Kidney epithelial cell (primary cell): ENCODE measurements around the gene IL17REL. TPM values are rescaled to one million over a fixed set of nuclear protein-coding genes. Genes with fewer than 3 reads are reported as not detected.
A peak's percentile ranks its signal among the peaks of the same experiment; 100 is the strongest.

Experiments
- DNase-seq: peaks from one replicate; pipeline ENCODE4 v3.0.0-alpha.2; 2010; ENCODE audit warnings: low read depth
- H3K27me3 ChIP-seq: 2 replicates; pipeline ENCODE4 v1.6.0; 2011; ENCODE audit warnings: low read length; ENCODE audit not compliant: control insufficient read depth, insufficient read depth
- H3K36me3 ChIP-seq: 2 replicates; pipeline ENCODE4 v1.5.1; 2011; ENCODE audit warnings: low read length; ENCODE audit not compliant: control insufficient read depth, insufficient read depth
- H3K4me3 ChIP-seq: 2 replicates; pipeline ENCODE4 v1.5.1; 2011; ENCODE audit warnings: low read depth, mild to moderate bottlenecking, control low read depth, low read length
- total RNA-seq: library from RNA; depleted of rRNA; stranded (reverse); fragments of >200 nt; gene quantifications from 2 replicates; pipeline ENCODE4 v1.2.3, GENCODE V29; 2015
- TF ChIP-seq, protein P1 (sequence below): IDR thresholded peaks from 2 replicates; pipeline ENCODE4 v1.5.1; 2011; ENCODE audit warnings: mild to moderate bottlenecking, moderate library complexity, low read length, control low read depth, inconsistent platforms; ENCODE audit not compliant: insufficient read depth, poor library complexity, severe bottlenecking

The IL17REL gene
- total RNA-seq, 1 donor from 2014 or later, result not detected

DNA sequence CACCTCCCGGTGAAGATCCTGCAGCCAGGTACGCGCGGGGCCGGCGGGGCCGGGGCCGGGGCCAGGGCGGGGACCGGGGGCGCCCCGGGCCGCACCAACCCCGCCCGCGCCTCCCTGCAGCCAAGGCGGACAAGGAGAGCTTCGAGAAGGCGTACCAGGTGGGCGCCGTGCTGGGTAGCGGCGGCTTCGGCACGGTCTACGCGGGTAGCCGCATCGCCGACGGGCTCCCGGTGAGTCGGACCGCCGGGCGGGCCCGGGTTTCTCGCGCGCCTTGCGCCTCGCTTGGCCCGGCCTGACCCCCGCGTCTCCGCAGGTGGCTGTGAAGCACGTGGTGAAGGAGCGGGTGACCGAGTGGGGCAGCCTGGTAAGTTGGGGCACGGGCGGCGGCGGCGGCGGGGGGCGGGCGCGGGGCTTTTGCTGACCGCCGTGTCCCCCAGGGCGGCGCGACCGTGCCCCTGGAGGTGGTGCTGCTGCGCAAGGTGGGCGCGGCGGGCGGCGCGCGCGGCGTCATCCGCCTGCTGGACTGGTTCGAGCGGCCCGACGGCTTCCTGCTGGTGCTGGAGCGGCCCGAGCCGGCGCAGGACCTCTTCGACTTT lies 51.5 kb downstream of the IL17REL start:
- no peak for DNase-seq
- TF ChIP-seq, protein P1, sequence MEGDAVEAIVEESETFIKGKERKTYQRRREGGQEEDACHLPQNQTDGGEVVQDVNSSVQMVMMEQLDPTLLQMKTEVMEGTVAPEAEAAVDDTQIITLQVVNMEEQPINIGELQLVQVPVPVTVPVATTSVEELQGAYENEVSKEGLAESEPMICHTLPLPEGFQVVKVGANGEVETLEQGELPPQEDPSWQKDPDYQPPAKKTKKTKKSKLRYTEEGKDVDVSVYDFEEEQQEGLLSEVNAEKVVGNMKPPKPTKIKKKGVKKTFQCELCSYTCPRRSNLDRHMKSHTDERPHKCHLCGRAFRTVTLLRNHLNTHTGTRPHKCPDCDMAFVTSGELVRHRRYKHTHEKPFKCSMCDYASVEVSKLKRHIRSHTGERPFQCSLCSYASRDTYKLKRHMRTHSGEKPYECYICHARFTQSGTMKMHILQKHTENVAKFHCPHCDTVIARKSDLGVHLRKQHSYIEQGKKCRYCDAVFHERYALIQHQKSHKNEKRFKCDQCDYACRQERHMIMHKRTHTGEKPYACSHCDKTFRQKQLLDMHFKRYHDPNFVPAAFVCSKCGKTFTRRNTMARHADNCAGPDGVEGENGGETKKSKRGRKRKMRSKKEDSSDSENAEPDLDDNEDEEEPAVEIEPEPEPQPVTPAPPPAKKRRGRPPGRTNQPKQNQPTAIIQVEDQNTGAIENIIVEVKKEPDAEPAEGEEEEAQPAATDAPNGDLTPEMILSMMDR, result no peak
- Histone ChIP-seq H3K36me3 (peaks cover 6% of the 10 kb centered on the region), H3K4me3 (peak overlapping the region; percentile 80), H3K27me3 (no peaks in the 10 kb centered on the region)

DNA sequence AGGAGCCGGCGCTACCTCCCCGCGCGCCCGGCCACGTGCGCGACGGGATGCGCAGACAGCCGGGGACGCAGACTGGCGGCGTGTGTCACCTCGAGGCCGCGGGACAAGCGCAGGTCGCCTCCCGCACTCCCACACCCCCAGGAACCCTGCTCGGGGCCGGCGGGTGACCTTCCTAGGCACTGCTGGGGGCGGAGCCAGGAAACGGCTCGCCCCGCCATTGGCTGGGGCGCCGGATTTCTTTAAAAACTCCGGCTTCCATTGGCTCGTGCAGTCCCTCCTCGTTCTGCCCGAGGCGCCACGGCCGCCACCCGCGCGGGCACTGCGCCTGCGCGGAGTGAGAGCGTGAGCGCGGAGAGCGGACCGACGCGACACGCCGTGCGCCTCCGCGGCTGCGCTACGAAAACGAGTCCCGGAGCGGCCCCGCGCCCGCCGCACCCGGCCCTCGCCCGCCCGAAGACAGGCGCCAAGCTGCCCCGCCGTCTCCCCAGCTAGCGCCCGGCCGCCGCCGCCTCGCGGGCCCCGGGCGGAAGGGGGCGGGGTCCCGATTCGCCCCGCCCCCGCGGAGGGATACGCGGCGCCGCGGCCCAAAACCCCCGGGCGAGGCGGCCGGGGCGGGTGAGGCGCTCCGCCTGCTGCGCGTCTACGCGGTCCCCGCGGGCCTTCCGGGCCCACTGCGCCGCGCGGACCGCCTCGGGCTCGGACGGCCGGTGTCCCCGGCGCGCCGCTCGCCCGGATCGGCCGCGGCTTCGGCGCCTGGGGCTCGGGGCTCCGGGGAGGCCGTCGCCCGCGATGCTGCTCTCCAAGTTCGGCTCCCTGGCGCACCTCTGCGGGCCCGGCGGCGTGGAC lies 52.2 kb downstream of the IL17REL start, which contains the start of gene PIM3:
TSS of gene PIM3 (plus strand) at position 614 of the 846 bp plus-strand sequence. CDS start at position 790, 176 bp downstream.
- Histone ChIP-seq H3K4me3 (peak within 1 kb of the TSS; percentile 80), H3K36me3 (peaks cover 6% of the 10 kb centered on the region), H3K27me3 (no peaks in the 10 kb centered on the region)
- TF ChIP-seq, protein P1, result no peak
- peak; percentile 58 for DNase-seq

DNA sequence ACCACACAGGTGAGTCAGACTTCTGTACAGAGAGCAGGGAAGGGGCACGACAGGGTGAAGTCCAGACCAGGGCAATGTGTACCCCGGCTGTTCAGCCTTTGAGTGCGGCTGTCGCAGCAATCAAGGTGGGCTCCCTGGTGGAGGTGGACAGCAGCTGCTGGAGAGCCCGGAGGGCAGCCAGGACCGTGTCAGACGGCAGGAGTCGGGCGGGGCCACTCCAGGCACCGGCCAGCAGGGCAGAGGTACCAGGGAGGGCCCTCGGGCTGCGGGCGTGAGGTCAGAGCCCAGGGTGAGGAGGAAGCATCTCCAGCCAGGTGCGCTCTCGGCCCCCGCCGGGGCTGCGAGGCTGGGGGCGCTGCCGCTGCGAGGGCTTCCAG lies 52.8 kb downstream of the IL17REL start:
- TF ChIP-seq, protein P1, result no peak
- Histone ChIP-seq H3K4me3 (peak overlapping the region; percentile 80), H3K27me3 (no peaks in the 10 kb centered on the region), H3K36me3 (peaks cover 6% of the 10 kb centered on the region)
- no peak for DNase-seq

DNA sequence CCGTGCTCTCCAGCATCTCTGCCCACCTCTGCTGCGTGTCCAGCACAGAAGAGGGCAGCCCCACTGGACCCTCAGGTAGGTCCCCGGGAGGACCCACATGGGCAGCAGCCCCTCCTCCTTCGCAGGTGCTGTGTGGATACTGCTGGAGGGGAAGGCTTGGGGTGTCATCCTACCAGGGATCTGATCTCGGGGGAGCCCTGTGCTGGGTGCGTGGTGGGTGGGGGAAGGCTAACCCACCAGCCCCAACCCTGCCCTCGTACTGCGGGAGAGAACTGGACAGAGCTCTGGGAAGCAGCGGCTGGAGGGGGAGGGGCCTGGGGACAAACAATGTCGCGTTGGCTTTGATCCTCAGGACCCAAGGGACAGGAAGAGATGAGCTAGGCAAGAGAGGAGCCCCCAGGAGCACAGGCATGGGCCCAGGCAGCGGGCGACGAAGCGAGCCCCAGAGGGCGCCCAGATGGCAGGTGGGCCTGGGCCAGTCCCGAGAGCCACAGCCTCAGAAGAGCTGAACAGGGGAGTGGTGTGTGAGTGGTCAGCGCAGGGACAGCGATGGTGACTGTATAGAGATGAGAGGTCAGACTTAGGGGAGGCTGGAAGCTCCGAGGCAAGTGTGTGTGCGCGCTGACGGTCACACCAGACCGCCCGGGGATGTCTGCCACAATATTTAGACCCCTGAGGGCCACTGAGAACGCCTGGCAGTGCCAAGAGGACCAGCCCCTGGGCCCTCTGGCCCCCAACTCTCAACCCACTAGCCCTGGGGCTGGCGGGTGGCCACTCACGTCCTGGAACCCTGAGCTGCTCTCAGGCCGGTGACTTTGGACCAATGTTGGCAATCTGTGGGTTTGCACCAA lies 53.4 kb downstream of the IL17REL start:
- peaks cover 6% of the 10 kb centered on the region for H3K36me3 ChIP-seq
- peak overlapping the region; percentile 80 for H3K4me3 ChIP-seq
- no peaks in the 10 kb centered on the region for H3K27me3 ChIP-seq
- TF ChIP-seq, protein P1, result no peak
- DNase-seq, result no peak

DNA sequence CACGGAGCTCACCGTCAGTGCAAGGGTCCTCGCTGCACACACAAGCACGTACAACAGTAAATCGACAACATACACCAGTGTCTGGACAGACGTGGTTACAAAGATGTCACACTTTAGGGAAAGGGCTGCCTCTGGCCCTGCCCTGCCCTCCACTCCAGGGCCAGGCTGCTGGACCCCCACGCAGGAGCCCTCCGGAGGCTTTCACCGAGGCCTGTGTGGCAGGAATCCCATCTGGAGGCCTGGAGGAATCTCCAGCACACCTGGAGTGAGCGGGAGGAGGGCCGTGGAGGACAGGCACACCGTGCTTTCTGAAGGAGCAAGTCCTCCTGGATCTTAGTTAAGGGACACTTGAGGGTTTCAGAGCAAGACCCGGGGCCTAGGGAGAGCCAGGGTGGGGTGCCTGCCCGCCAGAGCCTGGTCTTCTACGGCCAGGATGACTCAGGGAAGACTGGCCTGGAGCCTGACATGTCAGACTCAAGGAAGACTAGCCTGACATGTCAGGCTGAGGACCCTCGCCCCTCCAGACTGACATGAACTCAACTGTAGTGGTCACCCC lies 54.1 kb downstream of the IL17REL start:
- Histone ChIP-seq H3K27me3 (no peaks in the 10 kb centered on the region), H3K36me3 (peaks cover 6% of the 10 kb centered on the region), H3K4me3 (no peak overlapping the region)
- TF ChIP-seq, protein P1, result no peak
- no peak for DNase-seq
